Astrocyte (in vitro differentiated cells and primary cell): ENCODE data around the gene ZNF775. TPM values are rescaled to one million over a fixed set of nuclear protein-coding genes. Genes with fewer than 3 reads are reported as not detected.

ENCODE experiments used
- DNase-seq: peaks from one replicate; pipeline ENCODE4 v3.0.0-alpha.2; 2010; ENCODE audit warnings: low read depth
- FAIRE-seq: peaks from 2 replicates; lab custom pipeline; 2011; peaks lifted over from hg19 to GRCh38; lab: Jason Lieb, UNC
- H2AFZ ChIP-seq: 2 replicates; pipeline ENCODE4 v1.6.0; 2012; ENCODE audit warnings: low read depth, low read length, inconsistent platforms
- H3K27ac ChIP-seq: 2 replicates; pipeline ENCODE4 v1.5.1; 2011; ENCODE audit warnings: low read depth, low read length, inconsistent platforms
- H3K27me3 ChIP-seq: 2 replicates; pipeline ENCODE4 v1.6.0; 2011; ENCODE audit warnings: low read length, inconsistent platforms; ENCODE audit not compliant: insufficient read depth
- H3K36me3 ChIP-seq: 2 replicates; pipeline ENCODE4 v1.5.1; 2011; ENCODE audit warnings: low read length, inconsistent platforms; ENCODE audit not compliant: insufficient read depth
- H3K4me1 ChIP-seq: 2 replicates; pipeline ENCODE4 v1.5.1; 2011; ENCODE audit warnings: low read length, inconsistent platforms; ENCODE audit not compliant: insufficient read depth
- H3K4me2 ChIP-seq: 2 replicates; pipeline ENCODE4 v1.6.0; 2012; ENCODE audit warnings: low read length, inconsistent platforms
- H3K4me3 ChIP-seq: 2 replicates; pipeline ENCODE4 v1.5.1; 2011; ENCODE audit warnings: low read depth, mild to moderate bottlenecking, low read length, inconsistent platforms; ENCODE audit not compliant: insufficient read depth
- H3K79me2 ChIP-seq: 2 replicates; pipeline ENCODE4 v1.6.0; 2012; ENCODE audit warnings: mild to moderate bottlenecking, low read length, inconsistent platforms; ENCODE audit not compliant: insufficient read depth
- H3K9ac ChIP-seq: 2 replicates; pipeline ENCODE4 v1.6.0; 2012; ENCODE audit warnings: mild to moderate bottlenecking, low read length, inconsistent platforms
- H3K9me3 ChIP-seq: 2 replicates; pipeline ENCODE4 v1.5.1; 2012; ENCODE audit warnings: low read depth, mild to moderate bottlenecking, low read length, inconsistent platforms; ENCODE audit not compliant: insufficient read depth
- H4K20me1 ChIP-seq: 2 replicates; pipeline ENCODE4 v1.6.0; 2012; ENCODE audit warnings: low read length, inconsistent platforms; ENCODE audit not compliant: insufficient read depth
- H3K27ac Mint-ChIP-seq: one replicate; pipeline ENCODE4 v1.8.0; 2021; ENCODE audit warnings: mild to moderate bottlenecking, mixed read lengths; ENCODE audit not compliant: unreplicated experiment
- H3K27me3 Mint-ChIP-seq: one replicate; pipeline ENCODE4 v1.8.0; 2021; ENCODE audit warnings: low read depth, mixed read lengths; ENCODE audit not compliant: unreplicated experiment
- H3K36me3 Mint-ChIP-seq: one replicate; pipeline ENCODE4 v1.8.0; 2021; ENCODE audit warnings: low read depth, mixed read lengths; ENCODE audit not compliant: unreplicated experiment
- H3K4me1 Mint-ChIP-seq: one replicate; pipeline ENCODE4 v1.8.0; 2021; ENCODE audit warnings: low read depth, mixed read lengths; ENCODE audit not compliant: unreplicated experiment
- H3K4me3 Mint-ChIP-seq: one replicate; pipeline ENCODE4 v1.8.0; 2021; ENCODE audit warnings: mild to moderate bottlenecking, moderate library complexity, mixed read lengths; ENCODE audit not compliant: unreplicated experiment
- H3K9me3 Mint-ChIP-seq: one replicate; pipeline ENCODE4 v1.8.0; 2021; ENCODE audit warnings: mild to moderate bottlenecking, mixed read lengths; ENCODE audit not compliant: unreplicated experiment
- CTCF ChIP-seq: IDR thresholded peaks from 2 replicates; pipeline ENCODE4 v1.5.1; 2011; ENCODE audit warnings: low read depth, mild to moderate bottlenecking, inconsistent platforms, low read length, moderate library complexity; ENCODE audit not compliant: insufficient read depth
- EZH2 ChIP-seq: IDR thresholded peaks from 2 replicates; pipeline ENCODE4 v1.6.1; 2012; ENCODE audit warnings: mild to moderate bottlenecking, low read length, inconsistent platforms; ENCODE audit not compliant: insufficient read depth
- total RNA-seq: library from RNA; stranded (reverse); gene quantifications from 2 replicates; pipeline ENCODE4 v1.2.1, GENCODE V29; 2021

ZNF775 gene
- total RNA-seq, 1 donor from 2014 or later, result 6.5 TPM

- peaks cover 9% of the 10 kb centered on the region for H3K4me1 Mint-ChIP-seq
These were observed 10.3 kb downstream of the ZNF775 start for GRCh38 chr7:150389532-150389816.

GRCh38 chr7:150390205-150390604 is 11.1 kb downstream of the ZNF775 start:
- Histone ChIP-seq H3K9ac (no peak overlapping the region), H2AFZ (no peak overlapping the region), H4K20me1 (peaks cover 22% of the 10 kb centered on the region), H3K27me3 (no peaks in the 10 kb centered on the region), H3K36me3 (no peaks in the 10 kb centered on the region), H3K79me2 (peaks cover 2% of the 10 kb centered on the region), H3K4me1 (peaks cover 7% of the 10 kb centered on the region), H3K27ac (no peak overlapping the region), H3K4me2 (no peak overlapping the region), H3K9me3 (no peaks in the 10 kb centered on the region), H3K4me3 (no peak overlapping the region)
- TF ChIP-seq CTCF, result no peak
- no peak for TF ChIP-seq EZH2
- Mint-ChIP-seq H3K27ac (no peak overlapping the region), H3K4me3 (no peak overlapping the region), H3K4me1 (peaks cover 5% of the 10 kb centered on the region), H3K9me3 (no peaks in the 10 kb centered on the region), H3K36me3 (peaks cover 2% of the 10 kb centered on the region), H3K27me3 (no peaks in the 10 kb centered on the region)
- FAIRE-seq, result no peak
- DNase-seq, result no peak

More at GRCh38 chr7:150389532-150389816, 10.3 kb downstream of the ZNF775 start:
- Histone ChIP-seq H3K4me3 (no peak overlapping the region), H3K79me2 (peaks cover 2% of the 10 kb centered on the region), H3K9me3 (no peaks in the 10 kb centered on the region), H2AFZ (no peak overlapping the region), H4K20me1 (peaks cover 29% of the 10 kb centered on the region), H3K27me3 (no peaks in the 10 kb centered on the region), H3K36me3 (no peaks in the 10 kb centered on the region), H3K9ac (no peak overlapping the region), H3K4me2 (no peak overlapping the region), H3K27ac (no peak overlapping the region), H3K4me1 (peaks cover 7% of the 10 kb centered on the region)
- no peak for FAIRE-seq
- no peak overlapping the region for H3K27ac Mint-ChIP-seq
- peaks cover 2% of the 10 kb centered on the region for H3K36me3 Mint-ChIP-seq
- peak; percentile 36 for DNase-seq
- no peak overlapping the region for H3K4me3 Mint-ChIP-seq
- TF ChIP-seq CTCF, result no peak
- no peak for TF ChIP-seq EZH2
- no peaks in the 10 kb centered on the region for H3K9me3 Mint-ChIP-seq
- H3K27me3 Mint-ChIP-seq, result no peaks in the 10 kb centered on the region

GRCh38 chr7:150393325-150393724 is 14.2 kb downstream of the ZNF775 start:
- Histone ChIP-seq H3K9me3 (no peaks in the 10 kb centered on the region), H3K27me3 (no peaks in the 10 kb centered on the region), H3K4me3 (no peak overlapping the region), H3K79me2 (peaks cover 2% of the 10 kb centered on the region), H4K20me1 (peaks cover 15% of the 10 kb centered on the region), H2AFZ (no peak overlapping the region), H3K9ac (no peak overlapping the region), H3K27ac (no peak overlapping the region), H3K4me1 (peaks cover 7% of the 10 kb centered on the region), H3K36me3 (no peaks in the 10 kb centered on the region), H3K4me2 (no peak overlapping the region)
- H3K4me1 Mint-ChIP-seq, result peaks cover 4% of the 10 kb centered on the region
- TF ChIP-seq CTCF, result no peak
- TF ChIP-seq EZH2, result no peak
- H3K4me3 Mint-ChIP-seq, result no peak overlapping the region
- peaks cover 5% of the 10 kb centered on the region for H3K36me3 Mint-ChIP-seq
- H3K9me3 Mint-ChIP-seq, result no peaks in the 10 kb centered on the region
- FAIRE-seq, result no peak
- H3K27me3 Mint-ChIP-seq, result no peaks in the 10 kb centered on the region
- H3K27ac Mint-ChIP-seq, result no peak overlapping the region
- DNase-seq, result no peak
